HL-60 (cell line): ENCODE data around the gene CDH15.

Experiments used
- DNase-seq, 2 experiments: peaks; one replicate each; pipeline ENCODE4 v3.0.0-alpha.2; 2010 to 2020; ENCODE audit warnings: low read depth in 1 of 2, low spot score in 1 of 2
- H3K27ac ChIP-seq: fragments of 250-450 bp; sonication (Bioruptor Pico); replicated peaks from 2 replicates; pipeline ENCODE4 v1.5.1; 2020; ENCODE audit warnings: mild to moderate bottlenecking, moderate library complexity
- H3K27me3 ChIP-seq: fragments of 250-450 bp; sonication (Bioruptor Pico); 2 replicates; pipeline ENCODE4 v1.5.1; 2021; ENCODE audit warnings: mild to moderate bottlenecking, moderate library complexity; ENCODE audit not compliant: insufficient read depth, poor library complexity, severe bottlenecking
- H3K4me3 ChIP-seq: replicated peaks from 2 replicates; pipeline ENCODE4 v1.5.1; 2011; ENCODE audit warnings: mild to moderate bottlenecking, control low read depth, low read length; ENCODE audit not compliant: insufficient read depth
- GABPA ChIP-seq: IDR thresholded peaks from 2 replicates; pipeline ENCODE4 v1.6.1; 2012; ENCODE audit warnings: low read depth
- POLR2AphosphoS5 ChIP-seq: IDR thresholded peaks from 2 replicates; pipeline ENCODE4 v1.6.1; 2012; ENCODE audit warnings: low read depth
- SPI1 ChIP-seq: IDR thresholded peaks from 2 replicates; pipeline ENCODE4 v1.6.1; 2012; ENCODE audit warnings: low read depth, mild to moderate bottlenecking, borderline replicate concordance
- TF ChIP-seq, protein P1 (sequence below): IDR thresholded peaks from one replicate; pipeline ENCODE4 v1.5.1; 2011; ENCODE audit warnings: low read length, control low read depth, inconsistent platforms; ENCODE audit not compliant: insufficient read depth
- TF ChIP-seq, protein P2 (sequence below): IDR thresholded peaks from 2 replicates; pipeline ENCODE4 v1.6.1; 2012; ENCODE audit warnings: low read depth; ENCODE audit not compliant: insufficient replicate concordance

Gene CDH15

DNA sequence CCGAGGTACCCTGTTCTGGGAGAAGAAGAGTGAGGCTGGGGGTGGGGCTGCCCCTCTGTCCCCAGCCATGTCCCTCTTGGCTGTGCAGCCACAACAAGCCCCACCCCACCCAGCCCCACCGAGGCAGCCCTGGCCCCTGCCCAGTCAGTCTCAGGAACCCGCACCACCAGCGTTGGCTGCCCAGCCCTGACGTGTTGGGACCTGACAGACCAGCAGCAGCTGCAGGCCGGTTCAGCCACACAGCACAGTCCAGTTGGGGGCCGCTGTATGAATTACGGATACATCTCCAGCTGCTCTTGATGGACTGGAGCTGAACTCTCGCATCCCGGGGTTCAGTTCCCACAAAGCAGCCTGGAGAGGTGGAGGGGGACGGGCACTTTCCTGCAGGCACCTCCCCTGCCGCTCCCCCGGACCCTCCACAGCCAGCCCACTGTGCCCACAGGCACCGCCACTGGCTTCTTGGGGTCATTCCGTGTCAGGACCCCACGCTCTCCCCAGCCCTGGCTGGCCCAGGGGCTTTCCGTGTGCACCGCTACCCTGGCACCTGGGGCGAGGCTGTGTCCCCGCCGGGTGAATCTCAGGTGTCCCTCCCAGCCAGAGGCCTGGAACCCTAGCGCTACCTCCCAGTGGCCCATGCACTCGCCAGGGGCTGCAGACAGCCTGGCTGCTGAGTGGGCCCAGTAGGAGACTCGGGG lies 7.1 kb downstream of the CDH15 start:
- no peak for DNase-seq
- Histone ChIP-seq H3K27me3 (no peaks in the 10 kb centered on the region), H3K4me3 (no peak overlapping the region), H3K27ac (no peak overlapping the region)
- TF ChIP-seq, protein P1, sequence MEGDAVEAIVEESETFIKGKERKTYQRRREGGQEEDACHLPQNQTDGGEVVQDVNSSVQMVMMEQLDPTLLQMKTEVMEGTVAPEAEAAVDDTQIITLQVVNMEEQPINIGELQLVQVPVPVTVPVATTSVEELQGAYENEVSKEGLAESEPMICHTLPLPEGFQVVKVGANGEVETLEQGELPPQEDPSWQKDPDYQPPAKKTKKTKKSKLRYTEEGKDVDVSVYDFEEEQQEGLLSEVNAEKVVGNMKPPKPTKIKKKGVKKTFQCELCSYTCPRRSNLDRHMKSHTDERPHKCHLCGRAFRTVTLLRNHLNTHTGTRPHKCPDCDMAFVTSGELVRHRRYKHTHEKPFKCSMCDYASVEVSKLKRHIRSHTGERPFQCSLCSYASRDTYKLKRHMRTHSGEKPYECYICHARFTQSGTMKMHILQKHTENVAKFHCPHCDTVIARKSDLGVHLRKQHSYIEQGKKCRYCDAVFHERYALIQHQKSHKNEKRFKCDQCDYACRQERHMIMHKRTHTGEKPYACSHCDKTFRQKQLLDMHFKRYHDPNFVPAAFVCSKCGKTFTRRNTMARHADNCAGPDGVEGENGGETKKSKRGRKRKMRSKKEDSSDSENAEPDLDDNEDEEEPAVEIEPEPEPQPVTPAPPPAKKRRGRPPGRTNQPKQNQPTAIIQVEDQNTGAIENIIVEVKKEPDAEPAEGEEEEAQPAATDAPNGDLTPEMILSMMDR: no peak
- no peak for TF ChIP-seq SPI1
- TF ChIP-seq, protein P2, sequence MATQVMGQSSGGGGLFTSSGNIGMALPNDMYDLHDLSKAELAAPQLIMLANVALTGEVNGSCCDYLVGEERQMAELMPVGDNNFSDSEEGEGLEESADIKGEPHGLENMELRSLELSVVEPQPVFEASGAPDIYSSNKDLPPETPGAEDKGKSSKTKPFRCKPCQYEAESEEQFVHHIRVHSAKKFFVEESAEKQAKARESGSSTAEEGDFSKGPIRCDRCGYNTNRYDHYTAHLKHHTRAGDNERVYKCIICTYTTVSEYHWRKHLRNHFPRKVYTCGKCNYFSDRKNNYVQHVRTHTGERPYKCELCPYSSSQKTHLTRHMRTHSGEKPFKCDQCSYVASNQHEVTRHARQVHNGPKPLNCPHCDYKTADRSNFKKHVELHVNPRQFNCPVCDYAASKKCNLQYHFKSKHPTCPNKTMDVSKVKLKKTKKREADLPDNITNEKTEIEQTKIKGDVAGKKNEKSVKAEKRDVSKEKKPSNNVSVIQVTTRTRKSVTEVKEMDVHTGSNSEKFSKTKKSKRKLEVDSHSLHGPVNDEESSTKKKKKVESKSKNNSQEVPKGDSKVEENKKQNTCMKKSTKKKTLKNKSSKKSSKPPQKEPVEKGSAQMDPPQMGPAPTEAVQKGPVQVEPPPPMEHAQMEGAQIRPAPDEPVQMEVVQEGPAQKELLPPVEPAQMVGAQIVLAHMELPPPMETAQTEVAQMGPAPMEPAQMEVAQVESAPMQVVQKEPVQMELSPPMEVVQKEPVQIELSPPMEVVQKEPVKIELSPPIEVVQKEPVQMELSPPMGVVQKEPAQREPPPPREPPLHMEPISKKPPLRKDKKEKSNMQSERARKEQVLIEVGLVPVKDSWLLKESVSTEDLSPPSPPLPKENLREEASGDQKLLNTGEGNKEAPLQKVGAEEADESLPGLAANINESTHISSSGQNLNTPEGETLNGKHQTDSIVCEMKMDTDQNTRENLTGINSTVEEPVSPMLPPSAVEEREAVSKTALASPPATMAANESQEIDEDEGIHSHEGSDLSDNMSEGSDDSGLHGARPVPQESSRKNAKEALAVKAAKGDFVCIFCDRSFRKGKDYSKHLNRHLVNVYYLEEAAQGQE: no peak
- no peak for TF ChIP-seq POLR2AphosphoS5
- TF ChIP-seq GABPA: no peak

DNA sequence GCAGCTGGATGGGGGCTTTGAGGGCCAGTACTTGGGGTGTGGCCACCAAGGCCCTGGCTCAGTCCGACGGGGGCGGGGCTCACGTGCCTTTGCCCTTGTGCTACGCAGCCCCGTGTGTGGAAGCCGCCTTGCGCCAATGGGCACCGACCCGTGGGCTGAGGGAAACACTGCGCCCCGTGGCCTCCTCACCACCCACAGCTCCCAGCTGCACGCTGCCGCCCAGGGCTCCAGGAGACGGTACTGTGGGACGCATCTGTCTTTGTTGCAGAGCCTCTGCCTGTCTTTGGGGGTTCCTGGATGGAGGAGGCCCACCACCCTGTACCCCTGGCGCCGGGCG lies 7.6 kb downstream of the CDH15 start:
- TF ChIP-seq GABPA: no peak
- TF ChIP-seq SPI1: no peak
- no peak for DNase-seq
- no peak overlapping the region for H3K4me3 ChIP-seq
- no peaks in the 10 kb centered on the region for H3K27me3 ChIP-seq
- H3K27ac ChIP-seq: no peak overlapping the region

DNA sequence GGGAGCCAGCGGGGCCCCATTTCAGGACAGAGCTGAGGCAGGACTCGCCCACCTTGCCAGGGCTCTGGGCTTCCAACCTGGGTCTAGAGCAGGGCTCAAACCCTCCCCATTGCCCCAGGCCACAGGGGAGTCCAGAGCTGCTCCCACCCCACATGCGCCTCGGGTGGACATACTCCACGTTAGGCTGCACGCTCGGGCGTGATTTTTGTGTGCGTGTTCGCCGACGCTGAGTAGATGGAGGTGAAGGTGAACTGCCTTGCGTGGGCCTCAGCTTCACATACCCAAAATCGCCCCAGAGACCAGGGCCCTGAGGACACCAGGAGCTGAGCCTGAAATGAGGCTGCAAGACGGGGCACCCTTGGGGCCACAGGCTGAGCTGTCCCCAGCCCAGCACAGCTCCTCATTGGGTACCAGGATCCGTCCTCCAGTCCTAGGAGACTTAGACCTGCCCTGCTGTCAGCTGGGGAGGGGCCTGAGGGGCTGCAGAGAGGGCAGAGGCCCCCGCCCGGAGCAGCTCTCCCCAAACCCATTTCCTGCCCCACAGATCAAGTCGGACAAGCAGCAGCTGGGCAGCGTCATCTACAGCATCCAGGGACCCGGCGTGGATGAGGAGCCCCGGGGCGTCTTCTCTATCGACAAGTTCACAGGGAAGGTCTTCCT lies 8.2 kb downstream of the CDH15 start:
- TF ChIP-seq POLR2AphosphoS5 (no peak), GABPA (no peak), SPI1 (no peak)
- TF ChIP-seq, protein P1: no peak
- TF ChIP-seq, protein P2: no peak
- Histone ChIP-seq H3K27ac (no peak overlapping the region), H3K27me3 (no peaks in the 10 kb centered on the region), H3K4me3 (no peak overlapping the region)
- no peak for DNase-seq

DNA sequence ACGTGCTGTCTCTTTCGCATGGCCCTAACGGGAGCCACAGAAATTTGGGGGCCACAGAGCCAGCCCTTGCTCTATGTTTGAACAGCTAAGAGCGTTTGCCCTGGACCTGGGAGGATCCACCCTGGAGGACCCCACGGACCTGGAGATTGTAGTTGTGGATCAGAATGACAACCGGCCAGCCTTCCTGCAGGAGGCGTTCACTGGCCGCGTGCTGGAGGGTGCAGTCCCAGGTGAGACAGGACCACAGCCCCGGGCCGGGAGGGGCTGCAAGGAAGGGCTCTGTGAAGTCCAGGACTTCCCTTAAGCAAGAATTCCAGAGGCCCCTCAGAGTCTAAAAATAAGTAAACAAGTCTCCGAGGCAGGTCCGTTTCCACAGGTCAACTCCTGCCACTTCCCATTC lies 11.9 kb downstream of the CDH15 start:
- DNase-seq: no peak
- TF ChIP-seq, protein P1: no peak
- TF ChIP-seq GABPA (no peak), SPI1 (no peak), POLR2AphosphoS5 (no peak)
- TF ChIP-seq, protein P2: no peak
- Histone ChIP-seq H3K27me3 (no peaks in the 10 kb centered on the region), H3K27ac (no peak overlapping the region), H3K4me3 (no peak overlapping the region)
